GM12873 (cell line): ENCODE results near the gene WBP11.

Experiments
- CTCF ChIP-seq: IDR thresholded peaks from 2 replicates; pipeline ENCODE4 v1.5.1; 2012; ENCODE audit warnings: low read depth, mild to moderate bottlenecking, moderate library complexity, low read length, control low read depth; ENCODE audit not compliant: insufficient read depth; ENCODE audit errors: missing control alignments

The WBP11 gene

GRCh38 chr12:14836336-14837210, 33.3 kb upstream of the WBP11 start:
- no peak for TF ChIP-seq CTCF

- TF ChIP-seq CTCF = no peak
These were observed 31.2 kb upstream of the WBP11 start for GRCh38 chr12:14834509-14834908.

- no peak for TF ChIP-seq CTCF
These were observed 30.7 kb upstream of the WBP11 start for GRCh38 chr12:14833952-14834351.

- TF ChIP-seq CTCF = no peak
These were observed 30.1 kb upstream of the WBP11 start for GRCh38 chr12:14833336-14833735.

GRCh38 chr12:14828892-14829291, 25.6 kb upstream of the WBP11 start:
- TF ChIP-seq CTCF = no peak

GRCh38 chr12:14827043-14827442, 23.8 kb upstream of the WBP11 start:
- no peak for TF ChIP-seq CTCF

- no peak for TF ChIP-seq CTCF
These were observed 23.2 kb upstream of the WBP11 start for GRCh38 chr12:14826491-14826890.
